Spleen (tissue), 11 donors: Measurements from ENCODE around the gene AGAP5. TPM values are rescaled to one million over a fixed set of nuclear protein-coding genes. Genes with fewer than 3 reads are reported as not detected.
A peak's percentile ranks its signal among the peaks of the same experiment; 100 is the strongest.

Source experiments
- DNase-seq: peaks from one replicate; pipeline ENCODE4 v3.0.0-alpha.2; 2020
- H3K27ac ChIP-seq, 8 donors: fragments of 200-600 bp; sonication (generic) in 7 of 8; 1 replicate in 4 of 8; 2 replicates in 4 of 8; pipeline versions ENCODE4 v1.5.0 to v1.8.0; 2016 to 2021; ENCODE audit warnings: inconsistent platforms in 4 of 8, mild to moderate bottlenecking in 4 of 8, moderate library complexity in 1 of 8
- H3K27me3 ChIP-seq, 7 donors: fragments of 200-600 bp; sonication (generic) in 6 of 7; replicated peaks in 1 of 7; 1 replicate in 4 of 7; 2 replicates in 3 of 7; pipeline versions ENCODE4 v1.5.0 to v1.8.0; 2016 to 2021; ENCODE audit warnings: inconsistent platforms in 3 of 7, mild to moderate bottlenecking in 1 of 7
- H3K36me3 ChIP-seq, 6 donors: fragments of 200-600 bp; sonication (generic) in 5 of 6; 1 replicate in 4 of 6; 2 replicates in 2 of 6; pipeline versions ENCODE4 v1.5.0 to v1.8.0; 2016 to 2021; ENCODE audit warnings: inconsistent platforms in 2 of 6
- H3K4me1 ChIP-seq, 6 donors: fragments of 200-600 bp; sonication (generic) in 5 of 6; 1 replicate in 3 of 6; 2 replicates in 3 of 6; pipeline versions ENCODE4 v1.5.0 to v1.8.0; 2016 to 2021; ENCODE audit warnings: inconsistent platforms in 3 of 6
- H3K4me3 ChIP-seq, 8 donors: fragments of 200-600 bp; sonication (generic) in 7 of 8; 1 replicate in 4 of 8; 2 replicates in 4 of 8; pipeline versions ENCODE4 v1.5.0 to v1.8.0; 2016 to 2021; ENCODE audit warnings: inconsistent platforms in 4 of 8, mild to moderate bottlenecking in 4 of 8, moderate library complexity in 2 of 8
- H3K9me3 ChIP-seq, 8 donors: fragments of 200-600 bp; sonication (generic) in 7 of 8; 1 replicate in 4 of 8; 2 replicates in 4 of 8; pipeline versions ENCODE4 v1.5.0 to v1.8.0; 2016 to 2021; ENCODE audit warnings: inconsistent platforms in 4 of 8
- POLR2A ChIP-seq, 3 donors: fragments of 450-650 bp; IDR thresholded peaks; one replicate each; pipeline ENCODE4 v1.5.1; 2017; ENCODE audit warnings: antibody characterized with exemption in 3 of 3, mild to moderate bottlenecking in 1 of 3
- POLR2AphosphoS5 ChIP-seq, 3 donors: sonication (generic); formaldehyde crosslinking; IDR thresholded peaks; one replicate each; pipeline ENCODE4 v1.5.1; 2017; ENCODE audit warnings: antibody characterized with exemption in 3 of 3
- WGBS, 5 donors: extraction: QIAGEN DNeasy Blood & Tissue Kit in 3 of 5; methylation state at CpG; one replicate each; pipeline versions ENCODE4 v1.1.5 to v1.1.7; 2013 to 2018; 5-methylcytosine and 5-hydroxymethylcytosine counted together
- intact Hi-C: fragments of 100-400 bp; cut with DNase I; formaldehyde crosslinking; loops from one replicate; pipeline ENCODE4 v1.15.0; 2023; ENCODE audit warnings: low total_unique reads
- polyA plus RNA-seq, 3 donors: library from polyadenylated mRNA; stranded (reverse); fragments of 200-250 nt; gene quantifications; one replicate each; pipeline ENCODE4 v1.2.1, GENCODE V29; 2013
- total RNA-seq, 7 donors: library from RNA; depleted of rRNA in 3 of 7; stranded (reverse); fragments of >200 nt in 3 of 7; fragmentation: NEBNext Ultra II Directional in 4 of 7; extraction: Animal tissue kit (Norgen Biotek cat#: 25700) in 4 of 7; gene quantifications; one replicate each; pipeline versions ENCODE4 v1.1.0 to v1.2.1, GENCODE V29; 2016 to 2021
- TF ChIP-seq, protein P1 (sequence below), 11 experiments: fragments of 200-600 bp in 7 of 11; fragments of 450-650 bp in 4 of 11; sonication (generic) in 4 of 11; IDR thresholded peaks in 8 of 11; conservative IDR thresholded peaks in 3 of 11; 1 replicate in 7 of 11; 2 replicates in 4 of 11; pipeline versions ENCODE4 v1.4.0 to v1.8.0; 2016 to 2021; ENCODE audit warnings: antibody characterized with exemption in 11 of 11, inconsistent platforms in 4 of 11, mild to moderate bottlenecking in 1 of 11
- donor health status: healthy with polysubstance abuse.
- donor health status: DM: no; HTN: no; CAD: no; lungs with moderate emphysema.
- donor health status: DM: no; HTN: no; CAD: no.
- donor health status: Bipolar disorder and iron deficiency.
- donor health status: healthy.
- donor health status: DM: no; HTN: no; CAD: no.
- donor health status: DM: yes; HTN: yes; CAD: no.

The AGAP5 gene
- total and polyA plus RNA-seq, 10 donors, result 2.6 to 15.7 (median 9.3) TPM

- Histone ChIP-seq H3K36me3 (no peaks in the 10 kb centered on the region), H3K9me3 (no peaks in the 10 kb centered on the region), H3K27ac (no peak overlapping the region), H3K4me1 (peaks cover 6 to 21% (median 16%) of the 10 kb centered on the region in 6 donors), H3K4me3 (no peak overlapping the region), H3K27me3 (no peaks in the 10 kb centered on the region)
- WGBS, 5 donors, result 78 to 95% (median 90%) methylated on average over 7 of the region's 7 CpGs
- no peak for DNase-seq
- intact Hi-C loops, result no loop called here
- no peak for TF ChIP-seq POLR2AphosphoS5 (IDR thresholded peaks at IDR 0.05)
- no peak for TF ChIP-seq POLR2A (IDR thresholded peaks at IDR 0.05)
- TF ChIP-seq, protein P1, sequence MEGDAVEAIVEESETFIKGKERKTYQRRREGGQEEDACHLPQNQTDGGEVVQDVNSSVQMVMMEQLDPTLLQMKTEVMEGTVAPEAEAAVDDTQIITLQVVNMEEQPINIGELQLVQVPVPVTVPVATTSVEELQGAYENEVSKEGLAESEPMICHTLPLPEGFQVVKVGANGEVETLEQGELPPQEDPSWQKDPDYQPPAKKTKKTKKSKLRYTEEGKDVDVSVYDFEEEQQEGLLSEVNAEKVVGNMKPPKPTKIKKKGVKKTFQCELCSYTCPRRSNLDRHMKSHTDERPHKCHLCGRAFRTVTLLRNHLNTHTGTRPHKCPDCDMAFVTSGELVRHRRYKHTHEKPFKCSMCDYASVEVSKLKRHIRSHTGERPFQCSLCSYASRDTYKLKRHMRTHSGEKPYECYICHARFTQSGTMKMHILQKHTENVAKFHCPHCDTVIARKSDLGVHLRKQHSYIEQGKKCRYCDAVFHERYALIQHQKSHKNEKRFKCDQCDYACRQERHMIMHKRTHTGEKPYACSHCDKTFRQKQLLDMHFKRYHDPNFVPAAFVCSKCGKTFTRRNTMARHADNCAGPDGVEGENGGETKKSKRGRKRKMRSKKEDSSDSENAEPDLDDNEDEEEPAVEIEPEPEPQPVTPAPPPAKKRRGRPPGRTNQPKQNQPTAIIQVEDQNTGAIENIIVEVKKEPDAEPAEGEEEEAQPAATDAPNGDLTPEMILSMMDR (IDR thresholded peaks at IDR 0.05 in 8 of 11, conservative IDR thresholded peaks at IDR 0.05 in 3 of 11), result no peak
Observed at GRCh38 chr10:73628405-73628804, 69.5 kb downstream of the AGAP5 start.

DNA sequence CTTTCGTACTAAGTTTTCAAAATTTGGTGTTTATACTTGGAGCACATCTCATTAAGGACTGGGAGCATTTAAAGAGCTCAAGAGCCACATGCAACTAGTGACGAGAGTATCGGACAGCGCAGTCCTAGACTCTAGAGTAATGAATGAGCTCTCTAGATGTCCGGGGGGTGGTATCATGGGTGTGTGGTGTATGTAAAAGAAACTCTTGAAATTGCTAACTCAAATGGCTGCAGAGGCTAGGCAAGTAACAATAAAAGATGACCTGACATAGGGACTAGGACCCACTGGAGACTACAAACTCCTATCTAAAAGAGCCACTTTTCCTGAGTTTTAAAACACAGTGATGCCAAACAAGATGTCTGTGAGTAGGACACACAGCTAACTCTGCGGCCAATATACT, 70.6 kb downstream of the AGAP5 start:
- intact Hi-C loops, result no loop called here
- Histone ChIP-seq H3K9me3 (no peaks in the 10 kb centered on the region), H3K27ac (no peak overlapping the region), H3K4me3 (no peak overlapping the region), H3K36me3 (no peaks in the 10 kb centered on the region), H3K4me1 (peaks cover 6 to 21% (median 16%) of the 10 kb centered on the region in 6 donors), H3K27me3 (no peaks in the 10 kb centered on the region)
- no peak for DNase-seq
- 93 to 97% (median 97%) methylated on average over 6 of the region's 6 CpGs for WGBS, 5 donors
- TF ChIP-seq, protein P1 (IDR thresholded peaks at IDR 0.05 in 8 of 11, conservative IDR thresholded peaks at IDR 0.05 in 3 of 11), result no peak

DNA sequence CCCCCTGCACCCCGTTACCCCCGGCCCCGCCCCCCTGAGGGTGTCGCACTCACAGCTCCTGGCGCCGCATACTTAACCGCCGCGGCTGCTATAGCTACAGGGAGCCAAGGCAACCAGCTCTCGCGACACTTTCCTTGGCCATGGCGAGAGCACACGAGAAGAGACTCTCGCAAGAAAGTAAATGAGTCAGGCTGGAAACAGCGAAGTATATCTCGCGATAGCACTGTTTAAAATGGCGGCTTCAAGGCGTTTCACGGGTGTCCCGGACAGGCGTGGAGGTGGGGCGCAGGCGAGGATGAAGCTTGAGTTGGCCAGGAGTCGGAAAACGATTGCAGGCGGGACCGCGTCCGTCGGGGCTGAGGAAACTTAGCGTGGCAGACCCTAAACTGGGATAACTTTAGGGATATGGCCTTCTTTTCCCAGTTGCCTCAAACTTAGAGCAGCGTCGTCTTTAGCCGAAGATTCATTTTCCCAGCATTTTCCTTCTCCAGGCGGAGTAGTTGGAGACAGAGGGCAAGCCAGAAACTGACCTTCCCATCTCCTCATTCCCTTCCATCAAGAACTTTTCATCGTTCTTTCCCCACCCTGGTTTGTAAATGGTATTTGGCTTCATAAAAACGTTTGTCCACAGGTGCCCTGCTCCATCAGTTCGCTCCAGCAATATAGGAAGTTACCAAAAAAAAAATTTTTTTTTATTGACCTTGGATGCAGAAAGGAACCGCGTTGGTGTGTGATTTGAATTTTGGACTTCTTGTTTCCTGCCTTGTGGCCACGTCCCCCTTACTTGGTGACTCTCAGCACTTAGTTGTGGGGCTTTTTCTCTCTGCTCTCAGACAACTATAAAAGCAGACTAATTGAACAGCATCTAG, 71.8 kb downstream of the AGAP5 start:
- DNase-seq, result peak; percentile 98
- peak overlapping the region; percentile 64 to 98 (median 91) for H3K4me3 ChIP-seq
- H3K4me1 ChIP-seq, result peaks cover 6 to 21% (median 16%) of the 10 kb centered on the region in 6 donors
- H3K27me3 ChIP-seq, result no peaks in the 10 kb centered on the region
- TF ChIP-seq, protein P1 (IDR thresholded peaks at IDR 0.05 in 8 of 11, conservative IDR thresholded peaks at IDR 0.05 in 3 of 11), result peak in 2 of 11 experiments; percentile 30 to 33
- TF ChIP-seq POLR2AphosphoS5 (IDR thresholded peaks at IDR 0.05) (peak; percentile 75 to 87 (median 84)), POLR2A (IDR thresholded peaks at IDR 0.05) (no peak)
- no peaks in the 10 kb centered on the region for H3K9me3 ChIP-seq
- intact Hi-C loops, result no loop called here
- no peaks in the 10 kb centered on the region for H3K36me3 ChIP-seq
- WGBS, 5 donors, result 1 to 2% (median 1%) methylated on average over 34 to 42 of the region's 42 CpGs
- H3K27ac ChIP-seq, result peak overlapping the region; percentile 58 to 86 (median 84)
